Right kidney (tissue), 1 donor: ENCODE data around the gene MAPK12.

Source experiments
- DNase-seq: peaks from one replicate; pipeline ENCODE4 v3.0.0-alpha.2; 2016

MAPK12 gene

GRCh38 chr22:50252082-50253045, 9.1 kb downstream of the MAPK12 start:
- DNase-seq: peak; percentile 71

GRCh38 chr22:50251477-50252081, 9.9 kb downstream of the MAPK12 start:
- no peak for DNase-seq

- peak; percentile 80 for DNase-seq
Observed at GRCh38 chr22:50250555-50251476, 10.7 kb downstream of the MAPK12 start, which contains the start of gene HDAC10. Gene HDAC10, minus strand, starts transcription at chr22:50251265. Its CDS starts 233 bp downstream, at chr22:50251032.

- no peak for DNase-seq
Observed at GRCh38 chr22:50250249-50250554, 11.3 kb downstream of the MAPK12 start.

GRCh38 chr22:50249341-50250248, 11.9 kb downstream of the MAPK12 start:
- DNase-seq: no peak

DNA sequence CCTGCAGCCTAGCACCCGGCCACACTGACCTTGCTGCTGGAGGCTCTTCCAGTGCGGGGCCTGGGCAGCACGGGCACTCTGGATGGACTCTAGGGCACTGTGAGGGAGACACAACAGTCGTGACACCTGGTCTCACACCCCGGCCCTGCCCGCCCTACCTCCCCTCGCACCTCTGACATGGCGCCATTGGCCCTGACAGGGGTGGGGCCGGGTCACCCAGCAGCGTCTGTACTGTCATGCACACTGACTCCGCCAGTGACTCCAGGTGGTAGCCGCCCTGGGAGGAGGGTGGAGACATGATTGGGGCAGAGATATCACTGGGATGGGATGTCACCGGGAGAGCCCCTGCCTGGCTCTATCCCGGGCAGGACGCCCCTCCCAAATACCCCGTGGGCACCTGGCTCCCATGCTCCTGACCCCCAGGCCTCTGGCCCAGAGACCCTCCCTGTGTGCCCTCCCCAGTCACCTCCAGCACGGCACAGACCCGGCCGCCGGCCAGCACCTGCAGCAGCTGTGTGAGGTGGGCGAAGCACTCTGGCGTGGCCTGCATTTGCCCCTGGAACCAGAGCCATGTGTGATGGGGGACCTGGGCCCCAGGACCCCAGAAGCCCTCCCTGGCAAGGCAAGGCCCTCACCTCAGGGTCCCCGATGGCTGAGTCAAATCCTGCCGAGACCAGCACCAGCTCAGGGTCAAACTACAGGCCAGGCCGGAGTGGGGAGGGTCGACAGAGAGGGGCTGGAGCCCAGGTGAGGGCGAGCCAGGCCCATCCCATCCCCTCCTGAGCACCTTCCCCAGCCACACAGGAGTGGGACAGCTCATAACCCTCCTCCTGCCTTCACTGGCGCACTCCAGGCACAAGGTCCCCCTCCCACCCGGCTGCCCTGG, 13.0 kb downstream of the MAPK12 start:
- no peak for DNase-seq

GRCh38 chr22:50247748-50248147, 13.7 kb downstream of the MAPK12 start:
- DNase-seq: no peak

DNA sequence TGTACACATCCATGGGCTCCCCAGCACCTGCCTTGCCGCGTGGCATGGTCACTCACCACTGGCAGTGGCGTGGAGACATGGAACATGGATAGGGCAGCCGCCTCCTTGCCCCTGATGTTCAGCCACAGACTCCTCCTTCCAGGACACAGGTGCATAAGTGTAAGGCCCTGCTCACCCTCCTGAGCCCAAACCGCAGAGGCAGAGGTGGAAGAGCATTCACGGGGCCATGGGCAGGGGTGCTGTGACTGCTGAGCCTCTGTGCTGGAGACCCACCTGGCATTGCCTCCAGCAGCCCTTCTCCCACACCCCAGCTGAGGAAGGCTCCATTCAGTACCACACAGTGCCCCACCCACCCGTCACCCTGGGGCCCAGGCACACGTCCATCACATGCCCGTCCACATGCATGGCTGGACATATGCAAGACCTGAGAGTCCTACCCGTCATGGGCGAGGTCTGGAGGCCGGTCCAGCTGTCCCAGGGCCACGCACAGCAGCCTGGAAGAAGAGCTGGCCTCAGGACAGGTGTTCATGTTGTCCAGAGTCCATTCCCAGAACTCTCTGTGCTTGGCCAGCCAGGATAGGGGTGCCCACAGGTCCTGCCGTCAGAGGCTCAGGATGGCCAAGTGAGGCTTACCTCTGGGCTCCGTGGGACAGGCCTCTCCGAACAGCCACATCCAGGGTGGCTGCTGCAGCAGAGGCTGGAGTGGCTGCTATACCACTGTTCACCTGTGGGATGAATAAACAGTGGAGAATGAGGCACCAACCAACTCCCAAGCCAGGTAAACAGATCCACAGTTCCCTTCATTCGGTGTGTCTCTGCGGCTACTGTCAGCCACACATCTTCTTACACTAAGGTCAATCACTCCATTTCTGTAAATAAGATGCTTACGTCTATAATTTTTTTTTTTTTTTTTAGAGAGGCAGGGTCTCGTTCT, 15.0 kb downstream of the MAPK12 start:
- no peak for DNase-seq

GRCh38 chr22:50245214-50246072, 16.0 kb downstream of the MAPK12 start:
- DNase-seq: no peak

GRCh38 chr22:50244420-50245213, 16.9 kb downstream of the MAPK12 start, which contains the start of gene TUBGCP6:
Gene TUBGCP6, minus strand, starts transcription at chr22:50245023. Its CDS starts 564 bp downstream, at chr22:50244459.
- peak; percentile 90 for DNase-seq

DNA sequence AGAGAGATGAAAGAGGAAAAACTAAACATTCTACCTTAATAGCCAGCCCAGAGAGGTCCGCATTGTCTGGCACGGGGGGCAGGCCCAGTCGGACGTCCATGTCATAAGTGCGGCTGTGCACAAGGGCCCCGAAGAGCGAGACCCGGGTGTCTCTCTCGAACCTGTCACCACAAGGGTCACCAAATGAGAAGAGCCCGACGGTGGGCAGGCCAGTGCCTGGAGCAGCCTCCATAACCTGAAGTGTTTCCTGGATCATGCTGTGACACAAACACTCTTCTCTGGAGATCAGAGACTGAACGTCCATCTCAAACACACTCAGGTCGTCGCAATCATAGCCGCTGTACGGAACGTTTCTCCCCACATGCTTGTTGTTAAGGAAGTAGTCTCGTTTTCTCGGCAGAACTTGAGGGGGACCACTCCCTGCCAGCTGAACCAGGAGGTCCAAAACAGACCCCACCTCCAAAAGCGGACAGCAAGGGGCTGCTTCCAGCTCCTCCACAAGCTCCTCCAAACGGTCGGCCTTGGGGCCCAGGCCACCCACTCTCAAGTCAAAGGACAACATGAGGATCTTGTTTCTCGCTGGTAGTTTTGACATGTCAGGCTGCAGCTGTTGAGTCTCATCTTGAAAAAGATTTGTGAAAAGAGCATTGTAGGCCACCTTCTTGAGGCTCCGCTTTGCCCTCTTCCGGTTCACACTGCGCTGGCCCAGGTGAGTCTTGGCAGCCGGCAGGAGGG, 17.6 kb downstream of the MAPK12 start:
- DNase-seq: no peak

DNA sequence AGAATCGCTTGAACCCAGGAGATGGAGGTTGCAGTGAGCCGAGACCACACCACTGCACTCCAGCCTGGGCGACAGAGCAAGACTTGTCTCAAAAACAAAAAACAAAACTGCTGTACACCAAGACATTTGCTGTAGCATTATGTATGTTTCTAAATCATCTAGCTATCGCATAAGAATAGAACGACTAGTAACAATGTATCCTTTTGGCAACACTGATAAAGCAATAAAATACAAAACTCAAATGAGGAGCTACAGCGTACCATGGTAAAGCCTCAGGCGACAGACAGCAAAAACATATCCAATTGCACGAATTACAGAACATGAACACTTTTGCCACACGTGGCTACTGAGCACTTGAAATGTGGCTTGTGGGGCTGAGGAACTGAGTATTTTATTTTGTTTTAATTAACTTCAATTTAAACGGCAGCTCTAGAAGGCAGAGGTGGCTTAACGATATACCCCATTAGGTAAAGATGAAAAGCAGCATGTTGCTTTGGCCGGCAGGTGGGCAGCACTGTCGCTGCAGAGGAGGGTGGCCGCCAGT, 19.0 kb downstream of the MAPK12 start:
- DNase-seq: no peak

- no peak for DNase-seq
Observed at GRCh38 chr22:50238755-50239154, 22.7 kb downstream of the MAPK12 start.

DNA sequence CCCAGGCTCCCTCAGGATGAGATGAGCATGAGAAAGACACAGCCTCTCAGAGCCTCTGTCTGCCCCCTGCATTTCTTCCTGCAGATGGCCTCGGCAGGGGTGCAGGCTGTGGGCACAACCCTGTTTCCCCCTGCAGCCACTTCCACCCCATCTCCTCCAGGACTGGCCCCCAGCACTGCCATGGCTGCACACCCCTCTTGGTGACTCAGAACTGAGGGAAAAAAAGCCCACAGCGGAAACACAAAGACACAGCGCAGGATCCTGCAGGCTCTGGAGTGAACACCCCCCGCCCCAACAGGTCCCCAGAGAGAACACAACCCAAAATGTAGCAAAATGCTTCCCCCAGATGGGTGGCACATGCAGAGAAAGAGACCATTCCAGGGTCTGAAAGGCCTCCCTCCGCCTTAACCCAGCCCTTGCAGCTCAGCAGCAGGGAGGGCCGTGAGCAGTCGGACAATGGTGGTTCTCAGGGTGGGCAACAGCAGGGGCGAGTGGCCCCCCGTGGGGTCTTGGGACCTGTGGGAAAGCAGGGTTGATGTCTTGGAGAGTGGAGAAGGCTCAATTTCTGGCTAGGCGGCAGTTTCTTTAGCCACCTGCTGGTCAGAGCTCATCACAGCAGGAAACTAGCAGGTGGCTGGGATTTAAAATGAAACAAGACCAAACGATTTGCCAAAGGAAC, 24.6 kb downstream of the MAPK12 start:
- DNase-seq: no peak

GRCh38 chr22:50233223-50233622, 28.3 kb downstream of the MAPK12 start:
- no peak for DNase-seq
